Endothelial cell of umbilical vein (primary cell): Measurements from ENCODE around the gene DOCK4. TPM values are rescaled to one million over a fixed set of nuclear protein-coding genes. Genes with fewer than 3 reads are reported as not detected.

Experiments
- BruUV-seq: library from RNA; stranded (reverse); fragments of 400-500 nt; replicated peaks from 2 replicates; lab custom pipeline; 2021; lab: Mats Ljungman, UMichigan
- CTCF ChIA-PET: fragments of 300-600, 350-600 bp; sonication (Branson Sonifier 250); formaldehyde crosslinking; loops from one replicate; lab custom pipeline; 2021; ENCODE audit warnings: antibody characterized with exemption, inconsistent platforms; lab: Charles Lee
- POLR2A ChIA-PET: fragments of 300-600, 350-600 bp; sonication (Branson Sonifier 250); formaldehyde crosslinking; loops from one replicate; lab custom pipeline; 2021; ENCODE audit warnings: antibody characterized with exemption, inconsistent platforms; lab: Charles Lee
- DNase-seq: peaks from one replicate; pipeline ENCODE4 v3.0.0-alpha.2; 2011; ENCODE audit warnings: low read depth, low spot score
- FAIRE-seq: peaks from 2 replicates; lab custom pipeline; 2011; peaks lifted over from hg19 to GRCh38; lab: Jason Lieb, UNC
- H2AFZ ChIP-seq: 2 replicates; pipeline ENCODE4 v1.6.0; 2012; ENCODE audit warnings: low read depth, low read length, control low read depth, inconsistent platforms
- H3K27ac ChIP-seq: 2 replicates; pipeline ENCODE4 v1.5.1; 2011; ENCODE audit warnings: low read depth, mild to moderate bottlenecking, control low read depth, low read length, moderate library complexity; ENCODE audit not compliant: insufficient read depth
- H3K27me3 ChIP-seq, 2 experiments: 2 replicates each; pipeline versions ENCODE4 v1.6.0 to v1.6.1; 2011; ENCODE audit warnings: low read length in 2 of 2, mixed read lengths in 1 of 2; ENCODE audit not compliant: control insufficient read depth in 2 of 2, insufficient read depth in 2 of 2
- H3K36me3 ChIP-seq, 2 experiments: 2 replicates in 1 of 2; 3 replicates in 1 of 2; pipeline ENCODE4 v1.5.1; 2011; ENCODE audit warnings: low read length in 2 of 2, mild to moderate bottlenecking in 1 of 2, moderate library complexity in 1 of 2; ENCODE audit not compliant: control insufficient read depth in 2 of 2, insufficient read depth in 2 of 2; ENCODE audit errors: extremely low read depth in 1 of 2
- H3K4me1 ChIP-seq: 3 replicates; pipeline ENCODE4 v1.5.1; 2011; ENCODE audit warnings: mild to moderate bottlenecking, low read length; ENCODE audit not compliant: control insufficient read depth, insufficient read depth; ENCODE audit errors: extremely low read depth
- H3K4me2 ChIP-seq: 2 replicates; pipeline ENCODE4 v1.6.1; 2011; ENCODE audit warnings: low read length, control low read depth, mixed read lengths; ENCODE audit not compliant: insufficient read depth
- H3K4me3 ChIP-seq, 3 experiments: fragments of 200-600 bp in 1 of 3; sonication (generic), shearing (Covaris generic) in 1 of 3; replicated peaks in 1 of 3; 2 replicates each; pipeline ENCODE4 v1.5.1; 2011 to 2016; ENCODE audit warnings: control low read depth in 3 of 3, low read length in 3 of 3, mild to moderate bottlenecking in 2 of 3, inconsistent platforms in 1 of 3, low read depth in 1 of 3, moderate library complexity in 1 of 3; ENCODE audit not compliant: insufficient read depth in 1 of 3
- H3K79me2 ChIP-seq: 2 replicates; pipeline ENCODE4 v1.6.0; 2012; ENCODE audit warnings: low read length, inconsistent platforms; ENCODE audit not compliant: control insufficient read depth, insufficient read depth
- H3K9ac ChIP-seq: replicated peaks from 2 replicates; pipeline ENCODE3; 2011; ENCODE audit warnings: low read length, control low read depth; ENCODE audit not compliant: insufficient read depth; ENCODE audit errors: extremely low read depth
- H3K9me1 ChIP-seq: replicated peaks from 3 replicates; pipeline ENCODE4 v1.6.0; 2011; ENCODE audit warnings: mild to moderate bottlenecking, low read length; ENCODE audit not compliant: control insufficient read depth, insufficient read depth; ENCODE audit errors: extremely low read depth
- H3K9me3 ChIP-seq: replicated peaks from 2 replicates; pipeline ENCODE4 v1.5.1; 2012; ENCODE audit warnings: low read length, inconsistent platforms; ENCODE audit not compliant: control insufficient read depth, insufficient read depth
- H4K20me1 ChIP-seq: replicated peaks from 2 replicates; pipeline ENCODE3; 2011; ENCODE audit warnings: mild to moderate bottlenecking, low read length; ENCODE audit not compliant: control insufficient read depth, insufficient read depth; ENCODE audit errors: extremely low read depth
- EZH2 ChIP-seq: IDR thresholded peaks from 2 replicates; pipeline ENCODE4 v1.6.1; 2012; ENCODE audit warnings: borderline replicate concordance, low read depth, mild to moderate bottlenecking, moderate library complexity, low read length, inconsistent platforms; ENCODE audit not compliant: severe bottlenecking
- FOS ChIP-seq: IDR thresholded peaks from 2 replicates; pipeline ENCODE4 v1.6.1; 2011; ENCODE audit warnings: mild to moderate bottlenecking, low read length, moderate library complexity, borderline replicate concordance; ENCODE audit not compliant: insufficient read depth
- GATA2 ChIP-seq: IDR thresholded peaks from 2 replicates; pipeline ENCODE4 v1.7.0; 2011; ENCODE audit warnings: low read depth, mild to moderate bottlenecking, moderate library complexity, mixed read lengths, low read length; ENCODE audit not compliant: insufficient read length, insufficient read depth
- JUN ChIP-seq: IDR thresholded peaks from 2 replicates; pipeline ENCODE4 v1.6.1; 2011; ENCODE audit warnings: borderline replicate concordance, low read depth; ENCODE audit not compliant: insufficient read length, insufficient read depth
- MAX ChIP-seq: IDR thresholded peaks from 2 replicates; pipeline ENCODE4 v1.6.1; 2011; ENCODE audit not compliant: insufficient read depth, insufficient read length
- MYC ChIP-seq: IDR thresholded peaks from one replicate; pipeline ENCODE4 v1.6.1; 2011; ENCODE audit warnings: mild to moderate bottlenecking, low read depth, low read length
- POLR2A ChIP-seq: IDR thresholded peaks from 2 replicates; pipeline ENCODE4 v1.6.1; 2012; ENCODE audit warnings: low read depth, mild to moderate bottlenecking, control low read depth, low read length
- POLR2AphosphoS5 ChIP-seq: IDR thresholded peaks from 2 replicates; pipeline ENCODE4 v1.6.1; 2012; ENCODE audit warnings: low read depth, mild to moderate bottlenecking, control low read depth, low read length, moderate library complexity; ENCODE audit not compliant: insufficient read depth
- dilution Hi-C: fragments of 300-500 bp; cut with MboI; formaldehyde crosslinking; loops from one replicate; pipeline ENCODE4 v1.15.0; 2019; ENCODE audit warnings: low sequenced_read_pairs; ENCODE audit not compliant: extremely low pct_ligation_motif_present
- intact Hi-C: fragments of 100-400 bp; cut with micrococcal nuclease; formaldehyde crosslinking; loops from one replicate; pipeline ENCODE4 v1.10.0; 2022
- polyA plus RNA-seq, 4 experiments: library from polyadenylated mRNA; depleted of rRNA in 3 of 4; stranded (reverse) in 3 of 4; unstranded in 1 of 4; fragments of >200 nt; gene quantifications; 2 replicates each; pipeline versions ENCODE4 v1.2.1 to v1.2.3, GENCODE V29; 2011 to 2012; ENCODE audit warnings: missing spikeins in 1 of 4
- total RNA-seq: library from RNA; stranded (reverse); gene quantifications from 2 replicates; pipeline ENCODE4 v1.2.3, GENCODE V29; 2021
- TF ChIP-seq, protein P1 (sequence below), 2 donors: IDR thresholded peaks; 1 replicate in 1 of 2; 2 replicates in 1 of 2; pipeline ENCODE4 v1.5.1; 2011; ENCODE audit warnings: low read length in 2 of 2, mild to moderate bottlenecking in 2 of 2, moderate library complexity in 2 of 2, control low read depth in 1 of 2, inconsistent platforms in 1 of 2, low read depth in 1 of 2; ENCODE audit not compliant: insufficient read depth in 1 of 2; ENCODE audit errors: extremely low read depth in 1 of 2

Gene DOCK4
- total and polyA plus RNA-seq, 2 donors (not counting 3 experiments of a cell fraction or from before 2014, with no cell fraction given) = 47.4 to 164 TPM

DNA sequence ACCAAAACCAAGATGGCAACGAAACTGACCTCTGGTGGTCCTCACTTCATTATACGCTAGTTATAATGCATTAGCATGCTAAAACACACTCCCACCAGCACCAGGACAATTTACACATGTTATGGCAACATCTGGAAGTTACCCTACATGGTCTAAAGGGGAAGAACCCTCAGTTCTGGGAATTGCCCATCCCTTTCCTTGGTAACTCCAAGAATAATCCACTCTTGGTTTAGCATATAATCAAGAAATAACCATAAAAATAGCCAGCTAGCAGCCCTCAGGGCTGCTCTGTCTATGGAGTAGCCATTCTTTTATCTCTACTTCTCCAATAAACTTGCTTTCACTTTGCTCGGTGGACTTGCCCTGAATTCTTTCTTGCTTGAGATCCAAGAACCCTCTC, 191.1 kb downstream of the DOCK4 start:
- H3K79me2 ChIP-seq = peaks cover 93% of the 10 kb centered on the region
- no TSS peak for BruUV-seq
- H3K9ac ChIP-seq = no peak overlapping the region
- POLR2A ChIA-PET = no interaction called here
- H3K27me3 ChIP-seq = no peaks in the 10 kb centered on the region
- TF ChIP-seq MYC = no peak
- no peak for TF ChIP-seq EZH2
- TF ChIP-seq, protein P1, sequence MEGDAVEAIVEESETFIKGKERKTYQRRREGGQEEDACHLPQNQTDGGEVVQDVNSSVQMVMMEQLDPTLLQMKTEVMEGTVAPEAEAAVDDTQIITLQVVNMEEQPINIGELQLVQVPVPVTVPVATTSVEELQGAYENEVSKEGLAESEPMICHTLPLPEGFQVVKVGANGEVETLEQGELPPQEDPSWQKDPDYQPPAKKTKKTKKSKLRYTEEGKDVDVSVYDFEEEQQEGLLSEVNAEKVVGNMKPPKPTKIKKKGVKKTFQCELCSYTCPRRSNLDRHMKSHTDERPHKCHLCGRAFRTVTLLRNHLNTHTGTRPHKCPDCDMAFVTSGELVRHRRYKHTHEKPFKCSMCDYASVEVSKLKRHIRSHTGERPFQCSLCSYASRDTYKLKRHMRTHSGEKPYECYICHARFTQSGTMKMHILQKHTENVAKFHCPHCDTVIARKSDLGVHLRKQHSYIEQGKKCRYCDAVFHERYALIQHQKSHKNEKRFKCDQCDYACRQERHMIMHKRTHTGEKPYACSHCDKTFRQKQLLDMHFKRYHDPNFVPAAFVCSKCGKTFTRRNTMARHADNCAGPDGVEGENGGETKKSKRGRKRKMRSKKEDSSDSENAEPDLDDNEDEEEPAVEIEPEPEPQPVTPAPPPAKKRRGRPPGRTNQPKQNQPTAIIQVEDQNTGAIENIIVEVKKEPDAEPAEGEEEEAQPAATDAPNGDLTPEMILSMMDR (IDR thresholded peaks at IDR 0.05; ENCODE audit: extremely low read depth in 1 of 2, insufficient read depth in 1 of 2, low read depth in 1 of 2, low read length in 2 of 2) = no peak
- TF ChIP-seq JUN = no peak
- no peak for TF ChIP-seq POLR2AphosphoS5
- no peak for TF ChIP-seq MAX
- no peak for TF ChIP-seq FOS
- no peak for TF ChIP-seq POLR2A
- no peak for TF ChIP-seq GATA2
- DNase-seq (no peak), FAIRE-seq (no peak)
- no peaks in the 10 kb centered on the region for H3K9me3 ChIP-seq
- no peaks in the 10 kb centered on the region for H3K36me3 ChIP-seq
- H3K9me1 ChIP-seq = no peaks in the 10 kb centered on the region
- CTCF ChIA-PET = no interaction called here
- peaks cover 6% of the 10 kb centered on the region for H4K20me1 ChIP-seq
- no peak overlapping the region for H3K4me3 ChIP-seq
- dilution Hi-C loops (no loop called here), intact Hi-C loops (no loop called here)
- H2AFZ ChIP-seq = no peak overlapping the region
- H3K27ac ChIP-seq = no peak overlapping the region
- no peak overlapping the region for H3K4me2 ChIP-seq
- H3K4me1 ChIP-seq = peaks cover 16% of the 10 kb centered on the region
